ENCODE results near the gene PCDHB7.
"Not testable (repeated sequence)": the region's sequence is repeated elsewhere in the genome, so short reads cannot be mapped to it uniquely, and the experiment has no call there.

PCDHB7 gene

GRCh38 chr5:141223112-141223783, 50.8 kb downstream of the PCDHB7 start, which contains the start of gene PCDHB14:
TSS of gene PCDHB14 (plus strand) at chr5:141223343. CDS start at chr5:141223506, 163 bp downstream.
- no peak for DNase-seq
- H3K27ac ChIP-seq: no peak within 1 kb of the TSS
- H3K9me3 ChIP-seq: peaks cover 15 to 97% (median 85%) of the 10 kb centered on the region in 3 donors
- H3K4me3 ChIP-seq: peak within 1 kb of the TSS; percentile 19 to 34
- no peaks in the 10 kb centered on the region for H3K4me1 ChIP-seq
- H3K27me3 ChIP-seq: no peaks in the 10 kb centered on the region
- no peak for TF ChIP-seq CTCF (IDR thresholded peaks at IDR 0.05)
- peaks cover 5 to 47% (median 44%) of the 10 kb centered on the region in 3 donors for H3K36me3 ChIP-seq
- intact Hi-C loops (cut with DNase I; ENCODE audit: low total_unique reads): no loop called here

- H3K4me1 ChIP-seq; DNase-seq; H3K27me3 ChIP-seq; H3K27ac ChIP-seq; intact Hi-C loops (cut with DNase I; ENCODE audit: low total_unique reads); H3K4me3 ChIP-seq: not testable (repeated sequence)
- Histone ChIP-seq H3K9me3 (peaks cover 9 to 90% (median 74%) of the 10 kb centered on the region in 3 donors), H3K36me3 (peaks cover 0 to 35% (median 28%) of the 10 kb centered on the region in 3 donors)
Observed at GRCh38 chr5:141224844-141225243, 52.4 kb downstream of the PCDHB7 start.

- DNase-seq; H3K27ac ChIP-seq; intact Hi-C loops (cut with DNase I; ENCODE audit: low total_unique reads); H3K4me1 ChIP-seq; H3K4me3 ChIP-seq; H3K27me3 ChIP-seq: not testable (repeated sequence)
- Histone ChIP-seq H3K9me3 (peaks cover 9 to 88% (median 72%) of the 10 kb centered on the region in 3 donors), H3K36me3 (peaks cover 0 to 35% (median 23%) of the 10 kb centered on the region in 3 donors)
Observed at GRCh38 chr5:141225421-141225820, 53.0 kb downstream of the PCDHB7 start.
